Liver (tissue), 3 donors: Measurements from ENCODE around the gene TSPEAR.

Experiments
- ATF3 ChIP-seq: IDR thresholded peaks from 2 replicates; pipeline ENCODE4 v1.6.1; 2016; ENCODE audit warnings: antibody characterized with exemption
- CTCF ChIP-seq: fragments of 150-350 bp; IDR thresholded peaks from 2 replicates; pipeline ENCODE4 v1.5.1; 2017; ENCODE audit warnings: improper control_type of control experiment, low read depth, low read length; ENCODE audit not compliant: missing input control
- GABPA ChIP-seq, 2 donors: IDR thresholded peaks in 1 of 2; conservative IDR thresholded peaks in 1 of 2; 2 replicates each; pipeline ENCODE4 v1.6.1; 2016; ENCODE audit warnings: antibody characterized with exemption in 2 of 2, mild to moderate bottlenecking in 1 of 2, moderate library complexity in 1 of 2
- JUND ChIP-seq, 2 donors: IDR thresholded peaks; 2 replicates each; pipeline ENCODE4 v1.6.1; 2016; ENCODE audit warnings: antibody characterized with exemption in 2 of 2
- RAD21 ChIP-seq, 2 donors: IDR thresholded peaks; 2 replicates each; pipeline ENCODE4 v1.6.1; 2016; ENCODE audit warnings: antibody characterized with exemption in 2 of 2, mild to moderate bottlenecking in 2 of 2
- REST ChIP-seq: IDR thresholded peaks from 2 replicates; pipeline ENCODE4 v1.6.1; 2016; ENCODE audit warnings: antibody characterized with exemption, mild to moderate bottlenecking
- donor health status: healthy.
- donor health status: healthy.

GRCh38 chr21:44508711-44509445 is 202.5 kb downstream of the TSPEAR start:
- no peak for TF ChIP-seq ATF3
- no peak for TF ChIP-seq CTCF
- TF ChIP-seq REST: no peak
- TF ChIP-seq GABPA (IDR thresholded peaks at IDR 0.05 in 1 of 2, conservative IDR thresholded peaks at IDR 0.05 in 1 of 2): no peak
- no peak for TF ChIP-seq JUND (IDR thresholded peaks at IDR 0.05)
- TF ChIP-seq RAD21 (IDR thresholded peaks at IDR 0.05): no peak
